ENCODE measurements around the gene VARS1. TPM values are rescaled to one million over a fixed set of nuclear protein-coding genes. Genes with fewer than 3 reads are reported as not detected.

The VARS1 gene
- total and polyA plus RNA-seq, 2 experiments from 2014 or later = 49.7 to 51.5 TPM

GRCh38 chr6:31781244-31782125 is 14.1 kb downstream of the VARS1 start:
- no peaks in the 10 kb centered on the region for H3K36me3 ChIP-seq
- H3K9me3 ChIP-seq (ENCODE audit: low read depth) = no peaks in the 10 kb centered on the region
- no peak for TF ChIP-seq CTCF (IDR thresholded peaks at IDR 0.05; ENCODE audit: low read depth, low read length)
- H3K27ac ChIP-seq = no peak overlapping the region
- no peak for DNase-seq (ENCODE audit: low read depth in 1 of 2, low spot score in 1 of 2)
- H3K4me3 ChIP-seq = no peak overlapping the region
- no peaks in the 10 kb centered on the region for H3K27me3 ChIP-seq
- peaks cover 16% of the 10 kb centered on the region for H3K4me1 ChIP-seq (ENCODE audit: low read depth)

- no peaks in the 10 kb centered on the region for H3K36me3 ChIP-seq
- H3K9me3 ChIP-seq (ENCODE audit: low read depth) = no peaks in the 10 kb centered on the region
- no peaks in the 10 kb centered on the region for H3K27me3 ChIP-seq
- no peak overlapping the region for H3K4me3 ChIP-seq
- H3K4me1 ChIP-seq (ENCODE audit: low read depth) = peaks cover 22% of the 10 kb centered on the region
- TF ChIP-seq CTCF (IDR thresholded peaks at IDR 0.05; ENCODE audit: low read depth, low read length) = no peak
- no peak overlapping the region for H3K27ac ChIP-seq
- DNase-seq (ENCODE audit: low read depth in 1 of 2, low spot score in 1 of 2) = no peak
Observed at GRCh38 chr6:31780507-31781243, 14.9 kb downstream of the VARS1 start.

GRCh38 chr6:31779908-31780307 is 15.6 kb downstream of the VARS1 start:
- Histone ChIP-seq H3K36me3 (no peaks in the 10 kb centered on the region), H3K4me1 (ENCODE audit: low read depth) (peaks cover 22% of the 10 kb centered on the region), H3K4me3 (no peak overlapping the region), H3K27ac (no peak overlapping the region), H3K9me3 (ENCODE audit: low read depth) (no peaks in the 10 kb centered on the region), H3K27me3 (no peaks in the 10 kb centered on the region)
- DNase-seq (ENCODE audit: low read depth in 1 of 2, low spot score in 1 of 2) = no peak
- no peak for TF ChIP-seq CTCF (IDR thresholded peaks at IDR 0.05; ENCODE audit: low read depth, low read length)

- H3K4me1 ChIP-seq (ENCODE audit: low read depth) = peaks cover 22% of the 10 kb centered on the region
- H3K4me3 ChIP-seq = no peak overlapping the region
- peak overlapping the region; percentile 91 for H3K27ac ChIP-seq
- TF ChIP-seq CTCF (IDR thresholded peaks at IDR 0.05; ENCODE audit: low read depth, low read length) = no peak
- no peaks in the 10 kb centered on the region for H3K27me3 ChIP-seq
- no peak for DNase-seq (ENCODE audit: low read depth in 1 of 2, low spot score in 1 of 2)
- no peaks in the 10 kb centered on the region for H3K9me3 ChIP-seq (ENCODE audit: low read depth)
- H3K36me3 ChIP-seq = no peaks in the 10 kb centered on the region
Observed at GRCh38 chr6:31778999-31779885, 16.3 kb downstream of the VARS1 start.

GRCh38 chr6:31778193-31778592 is 17.4 kb downstream of the VARS1 start:
- H3K36me3 ChIP-seq = no peaks in the 10 kb centered on the region
- TF ChIP-seq CTCF (IDR thresholded peaks at IDR 0.05; ENCODE audit: low read depth, low read length) = no peak

More at GRCh38 chr6:31778193-31778592, 17.4 kb downstream of the VARS1 start:
- Histone ChIP-seq H3K4me1 (ENCODE audit: low read depth) (peaks cover 22% of the 10 kb centered on the region), H3K27me3 (no peaks in the 10 kb centered on the region), H3K4me3 (no peak overlapping the region), H3K9me3 (ENCODE audit: low read depth) (no peaks in the 10 kb centered on the region), H3K27ac (peak overlapping the region; percentile 91)
- no peak for DNase-seq (ENCODE audit: low read depth in 1 of 2, low spot score in 1 of 2)
